GM23338 (cell line): ENCODE measurements around the gene BNIPL. TPM values are rescaled to one million over a fixed set of nuclear protein-coding genes. Genes with fewer than 3 reads are reported as not detected.

Source experiments
- ATAC-seq: fragments of 200-7000 bp; cut with Tn5 transposase; 3 replicates; pipeline ENCODE4 v1.9.1; 2020
- DNase-seq: peaks from one replicate; pipeline ENCODE4 v3.0.0-alpha.2; 2015; ENCODE audit warnings: low spot score
- H2AFZ ChIP-seq: fragments of 200-600 bp; sonication (generic); 2 replicates; pipeline ENCODE4 v1.8.0; 2016; ENCODE audit warnings: antibody characterized with exemption, mild to moderate bottlenecking, moderate library complexity
- H3F3A ChIP-seq: fragments of 200-600 bp; sonication (generic); replicated peaks from 2 replicates; pipeline ENCODE4 v1.8.0; 2017; ENCODE audit warnings: antibody characterized with exemption, mixed run types, low read depth
- H3K27ac ChIP-seq: fragments of 200-600 bp; sonication (generic); 2 replicates; pipeline ENCODE4 v1.6.1; 2016; ENCODE audit warnings: low read depth
- H3K27me3 ChIP-seq: fragments of 200-600 bp; sonication (generic); 2 replicates; pipeline ENCODE4 v1.8.0; 2016; ENCODE audit warnings: mild to moderate bottlenecking, mixed run types, moderate library complexity; ENCODE audit not compliant: insufficient read depth
- H3K36me3 ChIP-seq: fragments of 200-600 bp; sonication (generic); 2 replicates; pipeline ENCODE4 v1.8.0; 2016; ENCODE audit warnings: mild to moderate bottlenecking; ENCODE audit not compliant: insufficient read depth
- H3K4me1 ChIP-seq: fragments of 200-600 bp; sonication (generic); 2 replicates; pipeline ENCODE4 v1.8.0; 2016; ENCODE audit warnings: mild to moderate bottlenecking, moderate library complexity; ENCODE audit not compliant: insufficient read depth
- H3K4me2 ChIP-seq: fragments of 200-600 bp; sonication (generic); 2 replicates; pipeline ENCODE4 v1.7.1; 2017; ENCODE audit warnings: mixed run types
- H3K4me3 ChIP-seq: fragments of 200-600 bp; sonication (generic); 2 replicates; pipeline ENCODE4 v1.6.1; 2016; ENCODE audit warnings: mixed run types
- H3K79me2 ChIP-seq: fragments of 200-600 bp; sonication (generic); replicated peaks from 2 replicates; pipeline ENCODE4 v1.8.0; 2017; ENCODE audit warnings: mild to moderate bottlenecking; ENCODE audit not compliant: insufficient read depth
- H3K9me2 ChIP-seq: fragments of 200-600 bp; sonication (generic); 2 replicates; pipeline ENCODE4 v1.8.0; 2017; ENCODE audit not compliant: insufficient read depth
- H4K20me1 ChIP-seq: fragments of 200-600 bp; sonication (generic); replicated peaks from 2 replicates; pipeline ENCODE4 v1.8.0; 2017; ENCODE audit warnings: mild to moderate bottlenecking; ENCODE audit not compliant: insufficient read depth
- H3K27ac Mint-ChIP-seq: 2 replicates; pipeline ENCODE4 v1.8.0; 2020; ENCODE audit warnings: inconsistent platforms, mild to moderate bottlenecking, moderate library complexity, mixed read lengths
- H3K27me3 Mint-ChIP-seq: 3 replicates; pipeline ENCODE4 v1.8.0; 2022; ENCODE audit warnings: low read depth, mild to moderate bottlenecking, moderate library complexity, mixed read lengths, inconsistent platforms; ENCODE audit not compliant: insufficient read depth, poor library complexity
- H3K36me3 Mint-ChIP-seq: 3 replicates; pipeline ENCODE4 v1.8.0; 2021; ENCODE audit warnings: low read depth, mild to moderate bottlenecking, inconsistent platforms, moderate library complexity, mixed read lengths
- H3K4me1 Mint-ChIP-seq: 3 replicates; pipeline ENCODE4 v1.8.0; 2020; ENCODE audit warnings: mild to moderate bottlenecking, inconsistent platforms, mixed read lengths
- H3K4me3 Mint-ChIP-seq: 3 replicates; pipeline ENCODE4 v1.8.0; 2021; ENCODE audit warnings: moderate library complexity, mild to moderate bottlenecking, inconsistent platforms, mixed read lengths
- H3K9me3 Mint-ChIP-seq: 3 replicates; pipeline ENCODE4 v1.8.0; 2020; ENCODE audit warnings: moderate library complexity, mild to moderate bottlenecking, inconsistent platforms, mixed read lengths
- EZH2 ChIP-seq: fragments of 200-600 bp; sonication (generic); IDR thresholded peaks from one replicate; pipeline ENCODE4 v1.8.0; 2017; ENCODE audit warnings: antibody characterized with exemption, mild to moderate bottlenecking, low read depth; ENCODE audit not compliant: unreplicated experiment
- JUNB ChIP-seq: IDR thresholded peaks from one replicate; pipeline ENCODE4 v1.6.1; 2016; ENCODE audit warnings: antibody characterized with exemption; ENCODE audit not compliant: unreplicated experiment
- NANOG ChIP-seq: IDR thresholded peaks from 2 replicates; pipeline ENCODE4 v1.6.1; 2016; ENCODE audit warnings: antibody characterized with exemption, borderline replicate concordance
- STAT1 ChIP-seq: IDR thresholded peaks from one replicate; pipeline ENCODE4 v1.6.1; 2016; ENCODE audit warnings: antibody characterized with exemption; ENCODE audit not compliant: unreplicated experiment
- ZNF114 ChIP-seq: fragments of 250-450 bp; sonication (Bioruptor Pico); IDR thresholded peaks from 2 replicates; pipeline ENCODE4 v1.5.0; 2020; ENCODE audit warnings: mild to moderate bottlenecking, moderate library complexity
- ZNF462 ChIP-seq: fragments of 250-450 bp; sonication (Bioruptor Pico); IDR thresholded peaks from 2 replicates; pipeline ENCODE4 v1.5.0; 2020; ENCODE audit warnings: mild to moderate bottlenecking, moderate library complexity
- polyA plus RNA-seq: library from polyadenylated mRNA; unstranded; fragments of >200 nt; fragmentation: Nextera tagmentation; extraction: Ambion mirVana; gene quantifications from 2 replicates; pipeline ENCODE4 v1.2.1, GENCODE V29; 2016
- total RNA-seq: library from RNA; depleted of rRNA; stranded (reverse); fragments of >200 nt; shearing (Covaris generic); gene quantifications from 2 replicates; pipeline ENCODE4 v1.2.3, GENCODE V29; 2014

The BNIPL gene
- total and polyA plus RNA-seq, 2 experiments from 2014 or later: 0.91 to 1.2 TPM

GRCh38 chr1:150999926-151000325 is 36.5 kb upstream of the BNIPL start:
- no peaks in the 10 kb centered on the region for H3K79me2 ChIP-seq
- Mint-ChIP-seq H3K27ac (no peak overlapping the region), H3K4me1 (peaks cover 11% of the 10 kb centered on the region), H3K36me3 (peaks cover 5% of the 10 kb centered on the region; the same call in 2 of the 3 replicates), H3K9me3 (no peaks in the 10 kb centered on the region), H3K4me3 (no peak overlapping the region), H3K27me3 (peaks cover 14% of the 10 kb centered on the region)
- H3K27ac ChIP-seq: no peak overlapping the region
- DNase-seq (no peak), ATAC-seq (no peak)
- no peaks in the 10 kb centered on the region for H3K9me2 ChIP-seq
- no peaks in the 10 kb centered on the region for H3K36me3 ChIP-seq
- H3K4me2 ChIP-seq: no peak overlapping the region
- no peaks in the 10 kb centered on the region for H3K27me3 ChIP-seq
- no peaks in the 10 kb centered on the region for H3F3A ChIP-seq
- peaks cover 3% of the 10 kb centered on the region; the same call in 1 of the 2 replicates for H3K4me1 ChIP-seq
- H3K4me3 ChIP-seq: no peak overlapping the region
- H4K20me1 ChIP-seq: no peaks in the 10 kb centered on the region
- TF ChIP-seq NANOG (no peak), STAT1 (no peak), JUNB (no peak), EZH2 (no peak)
- no peak overlapping the region for H2AFZ ChIP-seq

- no peaks in the 10 kb centered on the region for H3K27me3 ChIP-seq
- H2AFZ ChIP-seq: no peak overlapping the region
- no peak overlapping the region for H3K4me3 ChIP-seq
- H3K4me2 ChIP-seq: no peak overlapping the region
- H3K4me1 ChIP-seq: peaks cover 7% of the 10 kb centered on the region
- ATAC-seq (no peak), DNase-seq (no peak)
- TF ChIP-seq JUNB (no peak), ZNF114 (CRISPR knock-in tag) (no peak), ZNF462 (no peak)
- H4K20me1 ChIP-seq: no peaks in the 10 kb centered on the region
- no peaks in the 10 kb centered on the region for H3K9me2 ChIP-seq
- no peaks in the 10 kb centered on the region for H3K36me3 ChIP-seq
- no peaks in the 10 kb centered on the region for H3F3A ChIP-seq
- H3K79me2 ChIP-seq: no peaks in the 10 kb centered on the region
- 0 out of 2 replicates have a peak overlapping the region, but pooled peaks have one; percentile 33 for H3K27ac ChIP-seq
- H3K4me3 Mint-ChIP-seq: no peak overlapping the region
- H3K9me3 Mint-ChIP-seq: no peaks in the 10 kb centered on the region
- H3K36me3 Mint-ChIP-seq: peaks cover 5% of the 10 kb centered on the region; the same call in 2 of the 3 replicates
- peaks cover 12% of the 10 kb centered on the region for H3K4me1 Mint-ChIP-seq
- peaks cover 18% of the 10 kb centered on the region for H3K27me3 Mint-ChIP-seq
- peak overlapping the region; percentile 9 for H3K27ac Mint-ChIP-seq
These were observed 36.0 kb upstream of the BNIPL start for GRCh38 chr1:151000408-151000807.
